Spinal cord (tissue), 10 donors: ENCODE measurements around the gene MAP2K2. TPM values are rescaled to one million over a fixed set of nuclear protein-coding genes. Genes with fewer than 3 reads are reported as not detected.
A peak's percentile ranks its signal among the peaks of the same experiment; 100 is the strongest.
"Not testable (repeated sequence)": the region's sequence is repeated elsewhere in the genome, so short reads cannot be mapped to it uniquely, and the experiment has no call there.

Source experiments
- DNase-seq, 6 donors: peaks; one replicate each; pipeline versions ENCODE4 v3.0.0 to v3.0.0-alpha.2; 2013 to 2015; ENCODE audit warnings: low spot score in 6 of 6, low read depth in 4 of 6
- H3K27ac ChIP-seq: one replicate; pipeline ENCODE4 v1.5.1; 2013; ENCODE audit warnings: low read depth, low read length, control low read depth
- H3K27me3 ChIP-seq: one replicate; pipeline ENCODE4 v1.6.1; 2013; ENCODE audit warnings: low read length; ENCODE audit not compliant: control insufficient read depth, insufficient read depth
- H3K36me3 ChIP-seq: one replicate; pipeline ENCODE4 v1.6.1; 2013; ENCODE audit warnings: low read length; ENCODE audit not compliant: control insufficient read depth, insufficient read depth
- H3K4me1 ChIP-seq: one replicate; pipeline ENCODE4 v1.6.1; 2013; ENCODE audit warnings: low read length; ENCODE audit not compliant: control insufficient read depth, insufficient read depth
- H3K4me3 ChIP-seq: one replicate; pipeline ENCODE4 v1.5.1; 2013; ENCODE audit warnings: low read depth, low read length, control low read depth
- H3K9me3 ChIP-seq: one replicate; pipeline ENCODE4 v1.6.1; 2013; ENCODE audit warnings: low read length; ENCODE audit not compliant: control insufficient read depth, insufficient read depth
- WGBS: methylation state at CpG from one replicate; pipeline ENCODE4 v1.1.5; 2013; ENCODE audit warnings: missing lambda C conversion rate; ENCODE audit not compliant: insufficient coverage; 5-methylcytosine and 5-hydroxymethylcytosine counted together
- polyA plus RNA-seq, 2 donors: library from polyadenylated mRNA; unstranded; fragments of 120-200 nt; gene quantifications; one replicate each; pipeline ENCODE4 v1.2.1, GENCODE V29; 2013; ENCODE audit not compliant: insufficient read length in 2 of 2
- total RNA-seq, 2 donors: library from RNA; depleted of rRNA in 1 of 2; stranded (reverse); fragments of 120-200 nt in 1 of 2; fragments of >200 nt in 1 of 2; gene quantifications; one replicate each; pipeline versions ENCODE4 v1.2.3 to v1.2.4, GENCODE V29; 2013 to 2014
- donor health status: healthy.

The MAP2K2 gene
- total and polyA plus RNA-seq, 4 donors = 72.6 to 188 (median 152) TPM

- H3K4me3 ChIP-seq, H3K4me1 ChIP-seq, H3K36me3 ChIP-seq, DNase-seq, H3K27me3 ChIP-seq, H3K9me3 ChIP-seq, H3K27ac ChIP-seq: not testable (repeated sequence)
- 95% methylated on average over 8 of the region's 9 CpGs for WGBS
Observed at GRCh38 chr19:4135386-4135785, 11.5 kb upstream of the MAP2K2 start.

DNA sequence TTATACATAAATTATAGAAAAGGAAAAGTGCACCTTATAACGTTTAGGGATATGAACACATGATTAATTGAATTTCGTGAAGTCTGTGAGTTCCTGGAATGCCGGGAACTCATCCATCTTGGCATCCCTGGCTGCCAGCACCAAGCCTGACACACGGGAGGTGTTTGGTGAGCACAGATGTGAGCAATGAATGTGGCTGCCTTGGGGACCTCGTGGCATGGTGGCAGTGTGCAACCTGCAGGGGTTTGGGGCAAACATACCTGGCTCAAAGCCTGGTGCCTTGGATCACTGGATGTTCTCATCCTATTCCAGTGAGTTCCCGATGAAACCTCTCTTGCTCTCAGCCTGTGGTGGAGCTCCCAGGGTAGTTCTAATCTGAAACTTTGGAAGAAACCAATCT lies 10.4 kb upstream of the MAP2K2 start:
- H3K27me3 ChIP-seq = no peaks in the 10 kb centered on the region
- H3K27ac ChIP-seq = no peak overlapping the region
- H3K36me3 ChIP-seq = no peaks in the 10 kb centered on the region
- 47% methylated on average over 5 of the region's 6 CpGs for WGBS
- H3K4me1 ChIP-seq = no peaks in the 10 kb centered on the region
- H3K4me3 ChIP-seq = no peak overlapping the region
- no peaks in the 10 kb centered on the region for H3K9me3 ChIP-seq
- DNase-seq = peak in 2 of 6 donors; percentile 3 to 9

DNA sequence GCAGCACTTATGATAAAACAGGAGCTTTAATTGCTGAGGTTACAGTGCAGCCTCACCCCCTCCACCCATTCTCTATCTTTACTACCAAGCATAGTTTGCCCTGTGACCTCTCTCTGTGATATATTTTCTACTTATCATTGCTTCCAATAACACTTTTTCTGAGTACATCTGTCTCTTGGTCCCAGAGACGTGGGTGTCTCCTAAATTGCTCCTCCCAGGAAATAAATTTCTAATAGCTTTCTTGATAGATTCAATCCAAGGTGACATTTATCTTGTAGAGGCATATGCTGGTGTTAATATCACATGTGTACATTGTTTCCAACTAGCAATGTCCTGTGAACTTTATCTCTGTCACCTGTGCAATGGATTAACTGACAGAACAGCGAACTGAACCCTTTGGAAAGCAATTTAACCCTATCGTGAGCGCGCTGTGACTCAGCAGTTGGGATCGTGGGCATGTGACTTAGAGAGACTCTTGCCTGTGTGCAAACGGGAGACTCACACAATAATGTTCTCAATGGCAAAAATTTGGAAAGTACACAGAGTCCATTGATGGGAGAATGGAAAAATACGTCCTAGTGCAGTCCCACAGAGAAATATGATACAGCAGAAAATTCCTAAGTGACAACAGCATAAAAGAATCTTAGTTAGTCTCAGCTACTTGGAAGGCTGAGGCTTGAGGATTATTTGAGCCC lies 7.0 kb upstream of the MAP2K2 start:
- H3K9me3 ChIP-seq = no peaks in the 10 kb centered on the region
- no peaks in the 10 kb centered on the region for H3K4me1 ChIP-seq
- DNase-seq = no peak
- H3K27ac ChIP-seq = peak overlapping the region; percentile 47
- H3K4me3 ChIP-seq = no peak overlapping the region
- H3K36me3 ChIP-seq = no peaks in the 10 kb centered on the region
- no peaks in the 10 kb centered on the region for H3K27me3 ChIP-seq
- 78% methylated on average over 5 of the region's 8 CpGs for WGBS

GRCh38 chr19:4129050-4129449 lies 5.1 kb upstream of the MAP2K2 start:
- not testable (repeated sequence) for H3K27me3 ChIP-seq, H3K9me3 ChIP-seq, H3K4me1 ChIP-seq, H3K4me3 ChIP-seq, H3K27ac ChIP-seq, H3K36me3 ChIP-seq, DNase-seq
- 100% methylated on average over 1 of the region's 7 CpGs for WGBS

GRCh38 chr19:4127322-4127721 lies 3.4 kb upstream of the MAP2K2 start:
- not testable (repeated sequence) for H3K27me3 ChIP-seq, H3K27ac ChIP-seq, H3K4me3 ChIP-seq, H3K36me3 ChIP-seq, DNase-seq, H3K9me3 ChIP-seq
- H3K4me1 ChIP-seq = peaks cover 16% of the 10 kb centered on the region
- 81% methylated on average over 4 of the region's 4 CpGs for WGBS

DNA sequence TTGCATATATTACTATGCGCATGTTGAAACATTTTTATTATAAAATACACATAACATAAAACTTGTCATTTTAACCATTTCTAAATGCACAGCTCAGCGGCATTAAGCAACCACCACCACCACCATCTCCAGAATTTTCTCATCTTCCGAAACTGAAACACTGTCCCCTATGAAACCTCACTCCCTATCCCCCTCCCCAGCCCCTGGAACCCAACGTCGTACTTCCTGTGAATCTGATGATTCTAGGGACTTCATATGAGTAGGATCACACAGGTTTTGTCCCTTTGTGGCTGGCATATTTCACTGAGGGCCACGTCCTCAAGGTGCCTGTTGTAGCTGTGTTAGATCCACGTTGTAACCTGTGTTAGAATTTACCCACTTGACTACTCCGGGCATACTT lies 716 bp upstream of the MAP2K2 start:
- Histone ChIP-seq H3K4me1 (peaks cover 25% of the 10 kb centered on the region), H3K27me3 (no peaks in the 10 kb centered on the region), H3K27ac (peak overlapping the region; percentile 71), H3K36me3 (peaks cover 12% of the 10 kb centered on the region), H3K4me3 (peak overlapping the region; percentile 76), H3K9me3 (no peaks in the 10 kb centered on the region)
- peak in 1 of 6 donors; percentile 13 for DNase-seq
- 69% methylated on average over 2 of the region's 8 CpGs for WGBS

DNA sequence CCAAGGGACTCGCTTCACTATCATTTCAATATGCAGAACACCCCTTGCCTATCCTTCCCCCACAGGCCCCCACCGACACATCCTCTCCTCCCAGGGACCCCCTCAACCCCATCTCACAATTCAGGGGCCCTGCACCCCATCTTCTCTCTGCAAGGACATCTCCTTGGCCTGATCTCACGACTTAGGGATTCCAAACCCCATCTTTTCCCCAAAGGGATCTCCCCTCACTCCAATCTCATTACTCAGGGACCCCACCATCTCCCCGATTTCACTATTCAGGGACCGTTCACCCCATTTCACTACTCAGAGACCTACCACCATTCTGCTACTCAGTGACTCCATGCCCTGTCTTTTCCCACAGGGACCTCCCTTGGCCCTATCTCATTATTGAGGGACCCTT lies 1.4 kb downstream of the MAP2K2 start:
- Histone ChIP-seq H3K27ac (no peak overlapping the region), H3K4me3 (peak overlapping the region; percentile 61)

DNA sequence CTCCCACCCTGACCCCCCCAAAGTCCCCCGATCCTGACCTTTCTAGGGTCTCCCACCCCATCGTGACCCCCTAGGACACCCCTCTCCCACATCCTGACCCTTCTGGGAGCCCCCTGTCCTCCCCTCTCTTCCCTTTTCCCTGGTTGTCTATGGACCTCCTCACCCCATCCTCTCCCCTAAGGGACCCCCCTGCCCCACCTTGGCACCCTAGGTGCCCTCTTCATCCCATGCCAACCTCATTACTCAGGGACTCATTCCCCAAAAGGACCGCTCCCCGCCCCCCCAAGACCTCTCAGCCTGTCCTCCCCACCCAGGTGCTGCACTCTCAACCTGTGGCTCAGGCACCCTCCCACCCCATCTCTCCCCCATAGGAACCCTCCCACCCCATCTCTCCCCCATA lies 2.1 kb downstream of the MAP2K2 start:
- H3K27ac ChIP-seq = no peak overlapping the region
- peaks cover 25% of the 10 kb centered on the region for H3K4me1 ChIP-seq
- H3K27me3 ChIP-seq = no peaks in the 10 kb centered on the region
- H3K9me3 ChIP-seq = no peaks in the 10 kb centered on the region
- H3K36me3 ChIP-seq = peaks cover 32% of the 10 kb centered on the region
- WGBS = 100% methylated on average over 3 of the region's 4 CpGs
- no peak for DNase-seq
- H3K4me3 ChIP-seq = no peak overlapping the region

More for the DNA sequence above, 1.4 kb downstream of the MAP2K2 start:
- peaks cover 25% of the 10 kb centered on the region for H3K36me3 ChIP-seq
- peaks cover 25% of the 10 kb centered on the region for H3K4me1 ChIP-seq
- no peaks in the 10 kb centered on the region for H3K9me3 ChIP-seq
- 76% methylated on average over 5 of the region's 5 CpGs for WGBS
- H3K27me3 ChIP-seq = no peaks in the 10 kb centered on the region
- DNase-seq = no peak

DNA sequence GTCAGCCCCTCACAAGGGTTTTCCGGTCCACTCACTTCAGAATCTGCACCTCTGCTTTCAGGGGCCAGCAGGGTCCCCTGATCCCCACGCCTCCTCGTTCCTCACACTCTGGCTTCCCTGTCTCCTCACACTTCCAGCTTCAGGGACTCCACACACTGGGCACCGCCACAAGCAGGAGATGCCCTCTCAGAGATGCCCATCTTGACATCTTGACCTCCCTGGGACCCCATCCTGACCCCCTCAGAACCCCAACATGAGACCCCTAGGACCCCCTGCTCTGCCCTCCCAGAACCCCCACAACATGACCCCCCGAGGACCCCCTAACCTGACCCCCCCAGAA lies 2.7 kb downstream of the MAP2K2 start:
- WGBS = 96% methylated on average over 4 of the region's 5 CpGs
- no peaks in the 10 kb centered on the region for H3K9me3 ChIP-seq
- peaks cover 25% of the 10 kb centered on the region for H3K4me1 ChIP-seq
- peaks cover 37% of the 10 kb centered on the region for H3K36me3 ChIP-seq
- no peaks in the 10 kb centered on the region for H3K27me3 ChIP-seq
- no peak for DNase-seq
- H3K27ac ChIP-seq = no peak overlapping the region
- H3K4me3 ChIP-seq = no peak overlapping the region

- DNase-seq = no peak
- H3K9me3 ChIP-seq = no peaks in the 10 kb centered on the region
- no peak overlapping the region for H3K27ac ChIP-seq
- no peaks in the 10 kb centered on the region for H3K27me3 ChIP-seq
- WGBS = 95% methylated on average over 20 of the region's 21 CpGs
- peaks cover 42% of the 10 kb centered on the region for H3K36me3 ChIP-seq
- H3K4me3 ChIP-seq = no peak overlapping the region
- H3K4me1 ChIP-seq = peaks cover 25% of the 10 kb centered on the region
Observed at GRCh38 chr19:4120559-4121272, 3.2 kb downstream of the MAP2K2 start.
